Stimulated activated CD8-positive, alpha-beta memory T cell treated with anti-CD3 and anti-CD28 coated beads, Interleukin-7, amount 100 ng/mL, for 48 hours (primary cell): Measurements from ENCODE around the gene GLRB.
"Not testable (repeated sequence)": the region's sequence is repeated elsewhere in the genome, so short reads cannot be mapped to it uniquely, and the experiment has no call there.

ENCODE experiments used
- DNase-seq, 2 donors: peaks; one replicate each; pipeline ENCODE4 v3.0.0-alpha.2; 2020; ENCODE audit warnings: low read depth in 1 of 2; ENCODE audit errors: extremely low read depth in 1 of 2

Gene GLRB

DNA sequence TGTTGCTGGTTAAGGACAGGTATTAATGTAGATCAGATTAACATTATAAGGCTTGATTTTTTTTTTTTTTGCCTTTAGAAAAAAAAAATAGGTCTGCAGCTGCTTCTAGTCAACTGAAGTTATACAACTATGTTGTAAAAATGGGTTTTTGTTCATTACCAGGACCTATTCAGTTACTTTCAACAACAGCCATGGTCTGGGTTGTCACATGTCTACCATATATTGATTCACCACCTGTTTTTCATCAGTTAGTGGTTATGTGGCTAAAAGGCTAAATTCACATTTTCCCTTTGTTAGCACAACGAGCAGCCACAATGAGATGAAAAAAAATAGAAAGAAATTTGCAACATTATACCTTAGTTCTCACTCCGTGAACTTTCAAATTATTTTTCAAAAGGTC is 45.5 kb downstream of the GLRB start:
- DNase-seq: no peak

GRCh38 chr4:157127571-157127970 is 51.6 kb downstream of the GLRB start:
- DNase-seq: no peak

- DNase-seq: no peak
These were observed 52.4 kb downstream of the GLRB start for GRCh38 chr4:157128395-157128794.

GRCh38 chr4:157141976-157142375 is 66.0 kb downstream of the GLRB start:
- no peak for DNase-seq

GRCh38 chr4:157143369-157143768 is 67.4 kb downstream of the GLRB start:
- no peak for DNase-seq

- DNase-seq: no peak
These were observed 75.8 kb downstream of the GLRB start for GRCh38 chr4:157151711-157152110.

DNA sequence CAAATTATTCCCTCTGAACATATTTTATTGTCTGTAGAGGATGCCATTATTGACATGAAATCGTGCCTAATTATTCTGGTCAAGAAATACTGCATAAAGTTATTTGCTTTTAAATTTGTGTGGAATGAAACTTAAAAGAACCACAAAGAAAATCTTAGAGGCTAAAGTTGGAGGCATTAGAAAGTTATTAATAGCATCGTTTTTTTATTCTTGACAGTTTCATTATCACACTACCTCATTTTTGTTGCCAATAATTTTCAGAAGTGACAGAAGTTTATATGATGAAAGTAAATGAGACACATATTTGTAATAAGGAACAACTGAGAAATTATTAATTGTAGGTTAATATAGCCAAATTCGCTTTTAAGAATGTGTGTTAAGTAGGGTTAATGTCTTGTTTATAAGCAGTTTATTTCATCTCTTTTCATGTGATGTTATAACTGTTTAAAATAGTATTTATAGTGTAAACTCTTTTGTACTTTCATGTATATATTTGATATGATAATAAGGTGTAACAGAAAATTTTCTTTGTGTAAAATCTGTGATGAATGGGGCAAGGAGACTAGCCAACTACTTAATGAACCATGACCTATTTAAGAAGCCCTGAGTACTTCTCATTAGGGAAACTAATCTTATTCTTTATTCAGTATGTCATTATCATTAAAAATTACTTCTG is 90.1 kb downstream of the GLRB start:
- no peak for DNase-seq

GRCh38 chr4:157170321-157170720 is 94.4 kb downstream of the GLRB start:
- DNase-seq: no peak

GRCh38 chr4:157172011-157172410 is 96.1 kb downstream of the GLRB start:
- no peak for DNase-seq

- DNase-seq: not testable (repeated sequence)
These were observed 104.3 kb downstream of the GLRB start for GRCh38 chr4:157180268-157180667.

DNA sequence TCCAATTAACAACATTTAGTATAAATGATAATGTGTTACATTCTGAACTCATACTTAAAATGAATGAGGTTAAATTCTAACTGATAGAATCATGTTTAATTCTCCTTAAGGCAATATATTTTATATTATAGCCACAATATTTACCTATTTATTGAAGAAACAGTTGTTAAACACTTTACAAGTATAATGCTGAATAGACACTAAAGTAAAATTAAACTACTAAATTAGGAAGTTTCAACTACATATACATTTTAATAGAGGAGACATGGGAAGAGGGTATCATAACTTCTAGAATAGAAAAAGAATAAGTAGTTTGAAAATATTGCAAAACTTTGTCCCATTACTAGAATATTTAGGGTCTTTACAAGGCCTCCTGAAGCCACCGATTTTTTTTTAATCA is 108.3 kb downstream of the GLRB start:
- DNase-seq: no peak

DNA sequence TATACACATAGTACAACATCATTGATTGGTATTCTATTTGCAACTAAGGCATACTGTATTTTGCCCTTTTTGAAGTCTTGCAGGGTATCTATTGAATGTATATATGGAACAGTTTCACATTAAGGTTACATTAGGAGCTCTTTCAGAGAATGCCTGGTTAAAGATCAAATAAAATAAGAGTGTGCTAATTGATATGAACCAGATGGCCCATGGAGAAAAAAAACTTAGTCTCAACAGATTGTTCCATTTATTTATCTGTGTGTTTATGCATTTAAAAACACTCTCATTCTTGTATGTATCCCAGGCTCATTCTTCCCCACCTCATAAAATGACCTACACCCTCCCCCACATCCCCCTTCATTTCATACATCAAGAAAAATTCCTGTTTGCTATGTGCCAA is 109.4 kb downstream of the GLRB start:
- DNase-seq: no peak

DNA sequence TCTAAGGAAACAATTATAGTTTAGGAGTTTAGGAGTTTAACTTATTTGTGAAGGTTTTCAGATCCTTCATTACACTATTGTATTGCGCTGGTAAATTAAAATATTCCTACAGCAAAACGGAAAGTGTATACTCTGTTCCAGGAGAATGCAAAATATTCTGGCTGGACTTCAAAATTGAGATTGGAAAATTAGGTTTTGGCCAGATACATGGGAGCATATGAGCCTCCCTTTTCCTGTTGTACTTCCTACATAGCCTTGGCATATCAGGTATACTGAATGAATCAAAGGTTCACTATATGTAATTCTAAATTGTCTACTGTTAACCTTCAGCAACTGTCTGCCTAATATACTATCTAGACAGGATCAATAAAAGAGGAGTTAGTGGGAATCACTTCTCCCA is 119.4 kb downstream of the GLRB start:
- DNase-seq: no peak

DNA sequence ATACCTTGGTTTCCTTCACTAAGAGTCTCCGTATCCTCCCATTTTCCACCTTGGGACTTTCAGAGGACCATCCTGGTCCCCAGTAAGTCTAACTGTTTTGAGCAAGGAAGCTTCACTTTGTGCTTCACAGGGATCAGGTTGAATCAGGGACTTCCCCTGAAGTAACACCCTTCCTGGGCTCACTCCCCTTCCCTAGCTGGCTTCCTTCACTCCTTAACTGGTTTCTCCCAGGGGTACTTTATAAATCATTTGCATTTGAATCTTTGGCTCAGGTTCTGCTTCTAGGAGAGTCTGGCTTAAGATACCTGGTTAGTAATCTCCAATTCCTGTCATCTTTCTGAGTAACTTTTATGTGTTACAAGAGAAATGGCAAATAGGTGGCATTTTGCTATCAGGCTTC is 120.1 kb downstream of the GLRB start:
- no peak for DNase-seq

GRCh38 chr4:157204634-157205244 is 128.8 kb downstream of the GLRB start:
- no peak for DNase-seq

DNA sequence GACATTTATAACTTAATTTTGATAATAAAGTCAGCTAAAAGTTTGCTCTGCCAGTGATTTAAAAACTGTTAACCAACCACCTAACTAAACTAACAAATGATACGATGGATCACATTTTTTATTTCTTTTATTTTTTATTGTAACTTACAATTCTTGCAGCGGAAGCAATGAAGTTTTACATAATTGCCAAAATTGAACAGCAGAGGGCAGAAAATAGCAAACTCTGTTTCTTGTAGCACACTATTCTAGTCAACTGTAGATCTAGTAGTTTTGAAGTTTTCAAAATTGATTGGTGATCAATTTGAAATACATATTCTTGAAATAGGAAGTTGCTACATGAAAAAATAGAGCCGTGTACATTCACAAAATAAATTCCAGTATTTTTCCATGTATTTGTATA is 141.8 kb downstream of the GLRB start:
- no peak for DNase-seq

- DNase-seq: no peak
These were observed 143.9 kb downstream of the GLRB start for GRCh38 chr4:157219711-157220370.

- DNase-seq: no peak
These were observed 144.5 kb downstream of the GLRB start, which contains the start of gene GRIA2 for GRCh38 chr4:157220371-157220881. TSS of gene GRIA2 (plus strand) at chr4:157220728. CDS start at chr4:157221043, 315 bp downstream.

DNA sequence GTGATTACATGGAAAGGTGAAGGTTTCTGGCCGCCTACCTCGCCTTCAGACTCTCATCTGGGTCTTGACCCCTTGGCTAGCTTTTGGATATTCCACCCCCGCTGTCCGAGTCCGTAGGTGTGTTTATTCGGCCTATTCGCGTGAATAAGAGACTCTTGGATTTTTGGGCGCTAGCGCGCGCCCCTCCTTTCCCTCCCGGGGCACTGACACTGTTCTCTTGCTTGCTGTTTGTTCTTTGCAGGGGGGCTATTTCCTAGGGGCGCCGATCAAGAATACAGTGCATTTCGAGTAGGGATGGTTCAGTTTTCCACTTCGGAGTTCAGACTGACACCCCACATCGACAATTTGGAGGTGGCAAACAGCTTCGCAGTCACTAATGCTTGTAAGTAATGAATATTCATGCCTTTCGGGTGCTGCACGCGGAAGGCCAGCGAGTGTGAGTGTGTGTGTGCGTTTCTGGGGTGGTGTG is 145.5 kb downstream of the GLRB start:
- DNase-seq: no peak
